ENCODE data around the gene INPPL1. TPM values are rescaled to one million over a fixed set of nuclear protein-coding genes. Genes with fewer than 3 reads are reported as not detected.
A peak's percentile ranks its signal among the peaks of the same experiment; 100 is the strongest.

The INPPL1 gene
- total and polyA plus RNA-seq, 10 of the 15 experiments (the other 5 are each of a cell fraction or from before 2014, with no cell fraction given) = 0.47 to 116 (median 43.4) TPM

- Histone ChIP-seq H3K4me2 (ENCODE audit: control insufficient read depth, insufficient read depth) (peak overlapping the region; percentile 82; the same call in 1 of the 2 replicates), H3K9me3 (replicated peaks; ENCODE audit: control insufficient read depth, insufficient read depth, low read length) (no peaks in the 10 kb centered on the region), H2AFZ (ENCODE audit: control insufficient read depth, low read depth, low read length) (peak overlapping the region; percentile 52), H3K27ac (ENCODE audit: control insufficient read depth, insufficient read depth) (peak overlapping the region; percentile 75), H3K4me3 (peak overlapping the region; percentile 99), H3K36me3 (ENCODE audit: control insufficient read depth in 2 of 2, insufficient read depth in 2 of 2, low read length in 1 of 2) (peaks cover 1 to 7% of the 10 kb centered on the region in 2 experiments; a peak in 3 of 4 replicates), H4K20me1 (ENCODE audit: control insufficient read depth, insufficient read depth) (no peaks in the 10 kb centered on the region; the same call in 1 of the 2 replicates), H3K9ac (ENCODE audit: control insufficient read depth, insufficient read depth, low read length) (peak overlapping the region; percentile 89), H3K4me1 (ENCODE audit: control insufficient read depth, insufficient read depth, low read length) (peaks cover 23% of the 10 kb centered on the region), H3K27me3 (replicated peaks in 1 of 2; ENCODE audit: control insufficient read depth in 2 of 2, insufficient read depth in 2 of 2, low read length in 1 of 2) (no peaks in the 10 kb centered on the region), H3K79me2 (ENCODE audit: control insufficient read depth, insufficient read depth, low read length) (peaks cover 26% of the 10 kb centered on the region)
- intact Hi-C loops (cut with micrococcal nuclease; ENCODE audit: unreplicated experiment) = loop anchor here (1.0 to 5.0 kb wide), 2 partner anchors 112 to 208 kb away; partner anchors contain the start of genes ANAPC15 and CLPB
- SMC1A ChIA-PET (ENCODE audit: uncharacterized antibody, unreplicated experiment) = interaction anchor here (0.9 to 2.3 kb wide), 4 partner anchors 13 to 129 kb away, joined by 3 to 8 read pairs (median 3); no protein-coding TSS in a partner anchor
- in situ Hi-C loops (cut with MboI) = no loop called here
- POLR2A ChIA-PET = interaction anchor here (0.6 to 1.9 kb wide), 12 partner anchors 12 to 310 kb away, joined by 3 to 9 read pairs (median 4); partner anchors contain the start of genes ANAPC15, RNF121 and XNDC1N
- no TSS peak for BruUV-seq (replicated peaks)
- CTCF ChIA-PET = interaction anchor here (0.7 to 1.3 kb wide), 7 partner anchors 13 to 384 kb away, joined by 3 to 4 read pairs (median 3); no protein-coding TSS in a partner anchor
- peak; percentile 74 for ATAC-seq
- FAIRE-seq = no peak
- RAD21 ChIA-PET (ENCODE audit: unreplicated experiment) = interaction anchor here (0.6 to 2.4 kb wide), 14 partner anchors 12 to 296 kb away, joined by 3 to 11 read pairs (median 4); partner anchors contain the start of gene XNDC1N
- under 1% methylated on average over 56 of the region's 84 CpGs for WGBS (ENCODE audit: insufficient coverage, insufficient replicate concordance, low lambda C conversion rate, missing lambda C conversion rate)
- DNase-seq (ENCODE audit: low read depth, low spot score) = no peak
- TF ChIP-seq CHD2 (IDR thresholded peaks at IDR 0.05; ENCODE audit: borderline replicate concordance, low read depth, low read length) (peak; percentile 75), POLR2AphosphoS5 (IDR thresholded peaks at IDR 0.05; ENCODE audit: low read length) (peak; percentile 35; the same call in 1 of the 2 replicates), YY1 (IDR thresholded peaks at IDR 0.05; ENCODE audit: low read depth, low read length) (no peak), BCL3 (IDR thresholded peaks at IDR 0.05; ENCODE audit: borderline replicate concordance, insufficient read depth, low read depth, low read length, poor library complexity, severe bottlenecking) (no peak), IKZF2 (IDR thresholded peaks at IDR 0.05) (no peak), E4F1 (IDR thresholded peaks at IDR 0.05; ENCODE audit: borderline replicate concordance, partially characterized antibody) (no peak), POU2F2 (IDR thresholded peaks at IDR 0.05; ENCODE audit: borderline replicate concordance, low read depth, low read length) (no peak), STAT3 (IDR thresholded peaks at IDR 0.05; ENCODE audit: low read depth, low read length) (no peak), NFYA (IDR thresholded peaks at IDR 0.05; ENCODE audit: borderline replicate concordance, low read depth, low read length) (no peak), EZH2 (IDR thresholded peaks at IDR 0.05; ENCODE audit: borderline replicate concordance, control insufficient read depth, low read depth, low read length) (no peak), NFIC (IDR thresholded peaks at IDR 0.05; ENCODE audit: low read depth, low read length) (no peak)
- TF ChIP-seq, protein P1, sequence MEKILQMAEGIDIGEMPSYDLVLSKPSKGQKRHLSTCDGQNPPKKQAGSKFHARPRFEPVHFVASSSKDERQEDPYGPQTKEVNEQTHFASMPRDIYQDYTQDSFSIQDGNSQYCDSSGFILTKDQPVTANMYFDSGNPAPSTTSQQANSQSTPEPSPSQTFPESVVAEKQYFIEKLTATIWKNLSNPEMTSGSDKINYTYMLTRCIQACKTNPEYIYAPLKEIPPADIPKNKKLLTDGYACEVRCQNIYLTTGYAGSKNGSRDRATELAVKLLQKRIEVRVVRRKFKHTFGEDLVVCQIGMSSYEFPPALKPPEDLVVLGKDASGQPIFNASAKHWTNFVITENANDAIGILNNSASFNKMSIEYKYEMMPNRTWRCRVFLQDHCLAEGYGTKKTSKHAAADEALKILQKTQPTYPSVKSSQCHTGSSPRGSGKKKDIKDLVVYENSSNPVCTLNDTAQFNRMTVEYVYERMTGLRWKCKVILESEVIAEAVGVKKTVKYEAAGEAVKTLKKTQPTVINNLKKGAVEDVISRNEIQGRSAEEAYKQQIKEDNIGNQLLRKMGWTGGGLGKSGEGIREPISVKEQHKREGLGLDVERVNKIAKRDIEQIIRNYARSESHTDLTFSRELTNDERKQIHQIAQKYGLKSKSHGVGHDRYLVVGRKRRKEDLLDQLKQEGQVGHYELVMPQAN (conservative IDR thresholded peaks at IDR 0.05) = peak; percentile 92; the same call in 1 of the 2 replicates
Observed at GRCh38 chr11:72223615-72224563, 678 bp upstream of the INPPL1 start.
